Activated CD8-positive, alpha-beta memory T cell treated with anti-CD3 and anti-CD28 coated beads for 24 hours (primary cell): ENCODE data around the gene PDK1.
"Not testable (repeated sequence)": the region's sequence is repeated elsewhere in the genome, so short reads cannot be mapped to it uniquely, and the experiment has no call there.

Experiments used
- DNase-seq: peaks from one replicate; pipeline ENCODE4 v3.0.0-alpha.2; 2020

PDK1 gene

DNA sequence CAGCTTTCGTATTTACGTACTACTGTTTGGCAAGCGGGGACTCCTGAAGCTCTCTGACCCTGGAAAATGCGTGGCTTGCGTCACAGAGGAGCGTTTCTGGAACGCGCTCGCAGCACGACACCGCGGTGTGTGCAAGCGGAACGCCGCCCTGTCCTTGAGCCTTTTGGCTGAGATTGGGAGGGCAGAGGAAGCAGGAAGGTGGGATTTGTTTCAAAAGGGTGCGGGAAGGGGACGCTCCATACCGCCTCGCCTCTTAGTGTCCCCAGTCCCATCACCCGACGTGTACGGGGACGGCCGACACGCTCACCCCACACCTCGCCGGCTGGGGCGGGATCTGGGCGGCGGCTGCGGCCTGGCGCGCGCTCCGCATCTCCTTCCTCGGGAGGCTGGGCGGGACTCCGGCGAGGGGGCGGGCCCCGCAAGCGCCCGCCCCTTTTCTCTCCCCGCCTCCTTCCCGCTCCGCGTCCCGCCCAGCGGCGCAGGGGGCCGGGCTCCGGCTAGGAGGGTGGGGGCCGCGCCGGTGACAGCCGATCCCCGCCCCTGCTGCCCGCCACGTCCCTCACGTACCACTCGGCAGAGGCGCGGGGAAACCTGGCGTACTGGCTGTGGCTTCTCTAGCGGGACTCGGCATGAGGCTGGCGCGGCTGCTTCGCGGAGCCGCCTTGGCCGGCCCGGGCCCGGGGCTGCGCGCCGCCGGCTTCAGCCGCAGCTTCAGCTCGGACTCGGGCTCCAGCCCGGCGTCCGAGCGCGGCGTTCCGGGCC lies at the start of gene PDK1:
TSS of gene PDK1 (plus strand) at position 569 of the 762 bp plus-strand sequence. CDS start at position 630, 61 bp downstream.
- DNase-seq, result peak; percentile 95

DNA sequence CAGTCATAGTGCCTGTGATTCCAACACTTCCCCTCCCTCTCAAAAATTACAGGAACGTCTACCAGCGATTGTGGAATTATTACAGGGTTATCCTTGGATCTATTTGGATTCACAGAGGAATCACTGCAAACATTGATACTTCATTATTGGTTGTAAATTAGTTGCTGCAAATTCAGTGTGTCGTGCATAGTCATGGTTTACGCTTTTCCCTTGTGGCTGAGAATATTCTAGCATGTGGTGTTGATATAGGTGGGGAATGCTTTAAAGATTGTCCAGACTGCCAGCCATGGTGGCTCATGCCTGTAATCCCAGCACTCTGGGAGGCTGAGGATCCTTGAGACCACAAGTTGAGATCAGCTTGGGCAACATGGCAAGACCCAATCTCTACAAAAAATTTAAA lies 48.7 kb upstream of the PDK1 start:
- no peak for DNase-seq

DNA sequence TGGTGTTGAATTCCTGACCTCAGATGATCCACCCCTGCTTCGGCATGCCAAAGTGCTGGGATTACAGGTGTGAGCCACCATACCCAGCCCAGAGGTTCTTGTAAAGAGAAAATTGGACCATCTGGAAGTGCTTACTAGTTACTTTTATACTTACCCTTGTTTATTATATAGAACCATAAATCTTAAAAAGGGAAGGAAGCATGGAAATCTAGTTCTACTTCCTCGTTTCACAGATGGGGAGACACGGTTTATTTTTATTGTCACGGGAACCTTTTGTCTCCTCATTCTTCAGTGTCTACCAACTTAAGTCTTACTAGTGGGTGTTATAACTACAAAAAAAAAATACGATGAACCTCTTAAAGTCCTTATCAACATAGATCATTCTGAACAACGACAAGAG lies 45.8 kb upstream of the PDK1 start:
- no peak for DNase-seq

DNA sequence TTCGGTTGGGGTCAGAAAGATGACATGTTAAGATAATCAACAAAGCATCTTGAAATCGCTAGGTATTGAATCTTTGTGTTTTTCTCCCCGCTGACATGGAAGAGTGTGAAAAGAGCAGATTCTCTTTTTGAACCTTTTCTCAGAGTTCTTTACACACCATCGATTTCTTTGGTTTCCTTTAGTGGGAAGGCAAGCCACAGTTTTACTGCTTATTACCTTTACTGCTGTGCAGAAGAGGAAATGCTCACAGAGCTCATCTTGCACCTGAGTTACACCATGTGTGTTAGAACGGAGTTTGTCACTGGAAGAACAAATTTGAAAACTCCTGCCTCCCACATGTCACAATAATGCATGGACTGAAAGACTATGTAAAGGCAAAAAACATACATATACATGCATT lies 45.3 kb upstream of the PDK1 start:
- DNase-seq, result no peak

DNA sequence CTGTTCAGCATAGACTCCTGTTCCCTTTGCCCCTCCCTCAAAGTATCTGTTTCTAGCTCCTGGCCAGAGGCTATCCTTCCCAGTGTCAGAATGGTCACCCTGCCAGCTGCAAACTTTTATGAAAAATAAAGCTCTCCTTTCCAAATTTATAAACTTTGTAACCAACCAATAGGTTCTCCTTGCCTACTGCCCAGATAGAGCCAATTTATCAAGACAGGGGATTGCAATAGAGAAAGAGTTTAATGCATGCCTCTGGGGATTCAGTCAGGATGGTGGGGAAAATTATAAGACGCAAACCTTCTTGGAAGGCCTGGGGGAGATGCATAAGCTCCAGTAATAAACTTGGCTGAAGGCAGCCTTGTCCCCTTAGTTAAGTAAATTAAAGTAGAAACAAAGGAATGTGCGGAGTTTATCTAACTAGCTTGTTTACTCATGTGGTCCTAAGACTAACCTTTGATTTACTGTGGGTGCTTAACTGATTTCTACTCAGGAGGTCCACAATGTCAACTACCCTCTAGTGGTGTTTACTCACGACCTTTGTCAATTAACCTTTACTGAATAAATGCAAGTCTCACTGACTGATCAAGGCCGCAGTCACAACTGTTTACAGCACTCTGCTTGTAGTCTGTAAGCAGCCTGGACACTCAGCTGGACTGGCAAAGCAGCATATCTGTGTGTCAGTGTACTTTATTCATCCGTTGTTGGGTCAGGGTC lies 42.9 kb upstream of the PDK1 start:
- DNase-seq, result no peak

DNA sequence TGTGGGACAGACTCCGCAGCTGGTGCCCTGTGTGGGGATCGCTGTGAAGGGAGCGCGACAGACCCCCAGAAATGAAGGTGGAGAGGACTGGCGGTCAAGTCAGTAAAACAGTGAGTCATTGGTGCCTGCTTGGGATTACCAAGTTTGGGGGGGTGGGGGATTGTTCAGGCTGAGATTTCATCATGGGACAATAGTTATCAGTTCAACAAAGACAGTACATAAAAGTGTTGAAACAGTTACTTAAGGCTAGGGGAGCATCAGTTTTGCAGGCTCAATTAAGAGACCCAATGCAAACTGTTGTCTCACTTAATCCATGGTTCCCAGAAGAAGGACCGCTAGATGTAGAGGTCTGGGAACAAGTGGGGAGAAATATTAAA lies 42.4 kb upstream of the PDK1 start:
- no peak for DNase-seq

DNA sequence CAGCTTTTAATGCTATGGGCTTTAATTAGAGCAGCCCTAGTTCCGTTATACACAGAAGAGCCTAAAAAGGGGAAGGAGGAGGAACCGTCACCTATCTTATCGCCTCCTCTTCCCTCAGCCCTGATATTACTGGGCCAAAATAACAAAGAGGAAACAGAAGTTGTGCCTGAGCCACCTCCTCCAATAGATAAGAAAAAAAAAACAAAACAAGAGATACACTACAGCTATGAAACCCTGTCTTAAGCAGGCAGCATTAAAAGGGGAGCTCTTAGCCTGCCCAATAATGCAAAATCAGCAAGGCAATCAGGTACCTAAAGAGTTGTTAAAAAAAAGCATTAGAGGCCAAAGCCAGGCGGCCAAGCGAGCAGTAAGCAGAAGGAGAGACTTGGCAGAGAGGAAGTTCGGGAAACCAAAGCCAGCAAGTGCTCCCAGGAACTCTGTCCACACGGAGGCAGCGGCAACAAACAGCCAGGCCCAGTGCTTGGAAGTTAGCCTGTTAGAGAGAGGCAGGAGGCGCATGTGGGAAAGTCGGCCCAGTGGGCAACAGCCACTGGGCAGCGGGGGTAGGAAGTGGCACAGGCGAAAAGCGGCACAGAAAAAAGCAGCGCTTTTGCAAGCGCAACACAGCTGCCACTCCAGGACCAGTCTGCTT lies 41.8 kb upstream of the PDK1 start:
- DNase-seq, result no peak

DNA sequence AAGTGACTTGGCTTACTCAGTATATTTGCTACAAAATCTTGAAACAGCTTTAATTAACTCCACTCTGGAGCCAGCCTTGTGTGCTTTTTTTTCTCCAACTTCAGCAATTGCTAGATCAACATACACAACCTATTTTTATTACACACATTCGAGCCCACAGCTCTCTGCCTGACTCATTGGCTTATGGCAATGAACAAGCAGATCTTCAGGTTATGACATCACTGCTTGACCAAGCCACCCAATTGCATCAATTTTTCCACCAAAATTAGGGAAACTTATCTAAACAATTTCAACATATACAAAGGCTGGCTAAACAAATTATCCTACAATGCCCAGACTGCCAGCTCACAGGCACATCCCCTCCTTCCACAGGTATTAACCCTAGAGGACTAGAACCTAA lies 39.6 kb upstream of the PDK1 start:
- no peak for DNase-seq

DNA sequence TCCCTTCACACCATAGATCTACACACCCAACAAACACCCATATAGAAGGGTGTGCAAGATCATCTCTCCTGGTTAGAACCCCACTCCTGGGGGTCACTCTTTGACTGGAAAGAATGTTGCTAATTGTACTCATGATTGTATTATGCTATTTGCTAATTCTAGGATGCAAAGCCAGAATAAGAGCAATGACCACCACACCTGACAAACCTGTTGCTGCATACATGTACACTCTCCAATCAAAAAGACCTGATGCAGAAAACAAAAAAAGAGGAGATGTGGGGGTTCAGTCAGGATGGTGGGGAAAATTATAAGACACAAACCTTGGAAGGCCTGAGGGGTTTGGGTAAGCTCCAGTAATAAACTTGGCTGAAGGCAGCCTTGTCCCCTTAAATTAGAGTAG lies 36.9 kb upstream of the PDK1 start:
- no peak for DNase-seq

DNA sequence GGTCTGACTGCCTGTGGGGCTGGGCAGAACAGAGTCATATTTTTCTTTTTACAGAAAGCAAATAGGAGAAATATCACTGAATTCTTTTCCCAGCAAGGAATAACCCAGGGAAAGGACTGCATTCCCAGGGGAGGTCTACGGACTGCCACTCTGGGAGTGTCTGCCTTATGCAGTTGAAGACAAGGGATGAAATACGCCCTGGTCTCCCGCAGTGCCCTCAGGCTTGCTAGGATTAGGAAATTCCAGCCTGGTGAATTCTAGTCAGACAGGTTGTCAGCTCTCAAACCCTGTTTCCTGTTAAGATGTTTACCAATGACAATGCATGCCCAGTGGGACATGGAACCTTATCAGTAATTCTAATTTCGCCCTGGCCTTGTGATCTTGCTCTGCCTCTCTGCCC lies 30.3 kb upstream of the PDK1 start:
- no peak for DNase-seq

DNA sequence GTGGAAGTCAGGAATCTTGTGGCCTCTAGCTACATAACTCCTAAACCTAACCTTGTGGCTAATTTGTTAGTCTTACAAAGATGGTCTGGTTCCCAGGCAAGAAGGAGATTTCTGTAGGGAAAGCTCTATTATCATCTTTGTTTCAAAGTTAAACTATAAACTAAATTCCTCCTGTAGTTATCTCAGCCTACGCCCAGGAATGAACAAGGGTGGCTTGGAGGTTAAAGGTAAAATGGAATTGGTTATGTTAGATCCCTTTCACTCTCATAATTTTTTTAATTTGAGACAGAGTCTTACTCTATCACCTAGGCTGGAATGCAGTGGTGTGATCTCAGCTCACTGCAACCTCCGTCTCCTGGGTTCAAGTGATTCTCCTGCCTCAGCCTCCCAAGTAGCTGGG lies 24.6 kb upstream of the PDK1 start:
- no peak for DNase-seq

DNA sequence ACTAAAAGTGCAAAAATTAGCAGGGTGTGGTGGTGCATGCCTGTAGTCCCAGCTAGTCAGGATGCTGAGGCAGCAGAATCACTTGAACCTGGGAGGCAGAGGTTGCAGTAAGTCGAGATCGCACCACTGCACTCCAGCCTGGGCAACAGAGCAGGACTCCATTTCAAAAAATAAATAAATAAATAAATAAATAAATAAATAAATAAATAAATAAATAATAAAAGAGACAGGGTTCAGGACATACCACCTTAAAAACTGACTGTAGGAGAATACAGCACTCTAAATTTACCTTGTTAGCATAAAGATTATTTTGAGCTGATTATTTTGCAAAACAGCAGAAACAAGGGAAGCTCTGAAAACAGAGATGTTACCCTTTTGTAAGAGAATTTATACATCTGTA lies 23.4 kb upstream of the PDK1 start:
- not testable (repeated sequence) for DNase-seq

DNA sequence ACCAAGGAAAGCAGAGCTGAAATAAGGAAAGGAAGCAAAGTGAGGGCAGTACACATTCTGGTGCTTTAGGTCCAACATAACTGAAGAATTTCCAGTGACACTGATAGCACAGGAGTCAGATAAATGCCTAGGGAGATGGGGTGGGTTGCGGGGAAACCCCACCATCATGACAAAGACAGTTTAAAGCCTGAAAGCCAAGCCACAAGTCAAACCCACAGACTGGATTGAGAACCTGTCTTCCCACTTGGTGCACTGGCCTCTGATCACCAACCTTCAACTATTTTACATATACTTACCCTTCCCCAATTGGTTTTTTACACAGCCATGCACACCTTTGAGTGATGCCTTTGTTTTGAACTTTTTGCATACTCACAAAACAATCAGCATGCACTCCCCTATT lies 22.2 kb upstream of the PDK1 start:
- DNase-seq, result no peak

DNA sequence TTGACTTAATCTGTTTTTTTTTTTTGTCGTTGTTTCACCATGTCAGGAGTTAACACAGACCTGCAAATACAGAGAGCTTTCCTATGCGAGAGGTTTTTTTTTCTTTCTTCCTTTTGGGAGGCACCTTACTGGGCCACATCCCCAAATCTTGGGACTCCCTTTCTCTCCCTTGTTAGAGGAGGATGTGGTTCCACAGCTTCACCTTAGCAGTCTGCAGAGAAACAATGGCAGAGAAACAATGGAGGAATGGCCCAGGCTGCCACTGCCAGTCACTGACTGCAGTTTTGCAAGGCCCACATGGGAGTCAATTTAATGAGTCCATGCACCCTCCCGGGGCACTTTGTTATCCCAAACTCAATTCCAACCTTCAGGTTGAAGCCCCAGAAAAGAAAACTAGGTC lies 20.8 kb upstream of the PDK1 start:
- no peak for DNase-seq

DNA sequence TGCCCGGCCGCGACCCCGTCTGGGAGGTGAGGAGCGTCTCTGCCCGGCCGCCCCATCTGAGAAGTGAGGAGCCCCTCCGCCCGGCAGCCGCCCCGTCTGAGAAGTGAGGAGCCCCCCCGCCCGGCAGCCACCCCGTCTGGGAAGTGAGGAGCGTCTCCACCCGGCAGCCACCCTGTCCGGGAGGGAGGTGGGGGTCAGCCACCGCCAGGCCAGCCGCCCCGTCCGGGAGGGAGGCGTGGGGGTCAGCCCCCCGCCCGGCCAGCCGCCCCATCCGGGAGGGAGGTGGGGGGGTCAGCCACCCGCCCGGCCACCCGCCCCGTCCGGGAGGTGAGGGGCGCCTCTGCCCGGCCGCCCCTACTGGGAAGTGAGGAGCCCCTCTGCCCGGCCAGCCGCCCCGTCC lies 18.0 kb upstream of the PDK1 start:
- DNase-seq, result not testable (repeated sequence)

DNA sequence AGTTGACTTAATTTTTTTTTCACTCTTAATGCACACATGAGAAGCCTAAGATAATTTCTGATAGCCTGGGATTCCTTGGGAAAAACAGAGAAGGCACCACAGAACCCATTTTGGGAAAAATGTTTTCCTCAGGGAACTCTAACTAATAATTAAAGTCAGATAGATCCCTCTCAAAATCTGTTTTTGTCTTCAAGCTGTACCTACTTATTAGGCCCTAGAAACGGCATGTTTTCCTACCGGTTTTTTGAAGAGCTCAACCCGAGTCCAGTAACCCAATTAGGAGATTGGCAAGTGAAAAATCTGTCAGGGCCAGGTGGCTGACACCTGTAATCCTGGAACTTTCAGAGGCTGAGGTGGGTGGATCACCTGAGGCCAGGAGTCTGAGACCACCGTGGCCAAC lies 16.1 kb upstream of the PDK1 start:
- DNase-seq, result no peak

DNA sequence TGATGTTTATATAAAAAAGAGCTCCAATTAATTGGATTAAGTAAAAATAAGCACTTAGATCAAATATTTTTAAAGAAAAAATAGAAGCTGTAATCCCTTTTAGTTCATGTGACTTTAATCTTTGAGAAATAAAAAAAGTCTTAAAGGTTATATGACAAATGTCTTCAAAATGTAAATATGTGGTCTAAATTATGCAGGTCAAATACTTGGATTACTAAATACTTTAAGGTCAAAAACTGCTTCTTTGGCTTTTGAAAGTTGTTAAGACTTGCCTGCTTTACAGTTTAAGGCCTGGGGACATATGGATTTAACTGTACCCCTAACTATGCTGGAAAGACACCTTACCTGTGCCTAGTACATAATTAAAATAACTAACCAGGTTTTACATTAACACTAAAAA lies 15.5 kb upstream of the PDK1 start:
- DNase-seq, result no peak

DNA sequence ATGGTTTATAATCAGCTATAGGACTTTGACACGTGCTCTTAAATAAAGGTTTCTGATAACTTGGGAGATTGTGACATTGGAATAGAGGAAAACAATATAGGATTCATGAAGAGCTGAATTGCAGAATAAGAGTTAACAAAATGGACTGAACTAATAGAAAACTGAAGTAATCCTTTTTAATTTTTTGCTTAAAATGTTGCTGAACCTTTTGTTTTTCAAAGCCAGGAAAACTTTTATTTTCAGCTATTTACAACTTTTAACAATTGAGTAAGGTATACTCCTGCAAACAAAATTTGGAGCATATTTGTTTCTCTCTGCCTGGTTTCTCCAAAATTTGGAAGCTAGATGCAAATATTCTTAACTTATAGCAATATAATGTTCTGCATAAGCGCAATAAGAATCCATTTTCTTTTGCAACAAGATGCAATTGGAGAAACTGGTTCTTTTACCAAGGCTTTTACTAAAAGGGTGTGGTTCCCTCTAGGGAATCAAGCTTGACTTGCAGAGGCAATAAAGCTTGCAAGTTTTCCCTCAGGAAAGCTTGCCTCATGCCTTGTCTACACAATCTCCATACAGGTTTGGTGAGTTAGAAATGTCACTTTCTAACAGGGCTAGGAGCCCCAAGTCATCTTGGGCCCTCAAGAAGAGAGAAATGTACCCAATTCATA lies 10.3 kb upstream of the PDK1 start:
- DNase-seq, result no peak

DNA sequence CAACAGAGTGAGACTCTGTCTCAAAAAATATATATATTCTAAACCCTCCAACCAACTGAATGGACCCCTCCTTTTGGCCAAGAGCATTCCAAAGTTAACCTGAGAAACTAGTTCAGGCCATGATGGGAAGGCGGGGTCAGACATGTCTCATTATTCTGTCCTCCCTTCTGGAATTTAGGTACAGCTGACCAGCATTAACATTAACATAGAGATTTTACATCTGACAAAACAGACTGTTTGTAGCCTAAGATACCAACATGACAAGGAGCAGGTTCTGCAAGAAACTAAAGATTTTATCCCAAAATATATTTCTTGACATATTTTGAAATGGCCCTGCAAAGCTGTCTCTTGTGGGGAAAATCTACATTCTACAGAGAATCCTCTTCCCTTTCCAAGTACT lies 6.8 kb upstream of the PDK1 start:
- no peak for DNase-seq

DNA sequence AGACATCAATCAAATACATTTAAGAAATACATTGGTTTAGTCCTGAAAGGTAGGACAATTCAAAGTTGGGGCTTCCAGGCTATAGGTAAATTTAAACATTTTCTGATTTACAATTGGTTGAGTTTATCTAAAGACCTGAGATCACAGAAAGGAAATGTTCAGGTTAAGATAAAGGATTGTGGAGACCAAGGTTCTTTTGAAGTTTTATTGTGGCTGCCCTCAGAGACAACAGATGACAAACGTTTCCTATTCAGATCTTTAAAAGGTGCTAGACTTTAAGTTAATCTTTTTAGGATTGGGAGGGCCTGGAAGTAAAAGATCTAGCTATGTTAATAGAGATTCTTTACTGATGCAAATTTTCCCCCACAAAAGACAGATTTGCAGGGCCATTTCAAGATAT lies 6.1 kb upstream of the PDK1 start:
- not testable (repeated sequence) for DNase-seq

DNA sequence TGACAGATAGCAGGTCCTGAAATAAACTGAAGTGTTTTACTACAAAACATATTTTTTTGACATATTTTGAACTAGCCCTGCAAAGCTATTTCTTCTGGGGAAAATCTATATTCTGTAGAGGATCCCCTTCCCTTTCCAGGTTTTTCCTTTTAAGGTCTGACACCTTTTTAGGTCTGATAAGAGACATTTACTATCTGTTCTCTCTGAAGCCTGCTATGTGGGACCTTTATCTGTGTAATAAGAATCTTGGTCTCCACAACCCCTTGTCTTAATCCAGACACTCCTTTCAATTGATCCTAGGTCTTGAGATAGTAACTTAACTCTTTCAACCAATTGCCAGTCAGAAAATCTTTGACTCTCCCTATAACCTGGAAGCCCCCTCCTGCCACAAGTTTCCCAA lies 5.5 kb upstream of the PDK1 start:
- DNase-seq, result no peak

DNA sequence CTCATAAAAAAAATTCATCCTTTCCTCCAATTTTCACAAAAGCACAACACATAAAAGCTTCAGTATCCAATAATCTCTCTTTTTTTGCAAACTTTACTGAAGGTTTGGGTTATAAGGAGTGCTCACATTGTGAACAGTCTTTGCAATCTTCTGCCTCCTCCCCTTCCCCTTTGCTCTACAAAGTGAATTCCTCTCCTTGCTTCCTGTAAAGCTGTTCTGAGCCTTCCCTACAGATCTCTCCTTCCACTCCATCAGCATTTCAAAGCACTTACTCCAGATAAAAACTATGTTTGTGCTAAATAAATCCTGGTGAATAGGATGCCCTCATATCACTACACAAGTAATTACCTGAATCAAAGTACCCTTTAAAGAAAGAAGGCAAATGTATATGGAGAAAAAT lies 4.6 kb upstream of the PDK1 start:
- DNase-seq, result no peak

DNA sequence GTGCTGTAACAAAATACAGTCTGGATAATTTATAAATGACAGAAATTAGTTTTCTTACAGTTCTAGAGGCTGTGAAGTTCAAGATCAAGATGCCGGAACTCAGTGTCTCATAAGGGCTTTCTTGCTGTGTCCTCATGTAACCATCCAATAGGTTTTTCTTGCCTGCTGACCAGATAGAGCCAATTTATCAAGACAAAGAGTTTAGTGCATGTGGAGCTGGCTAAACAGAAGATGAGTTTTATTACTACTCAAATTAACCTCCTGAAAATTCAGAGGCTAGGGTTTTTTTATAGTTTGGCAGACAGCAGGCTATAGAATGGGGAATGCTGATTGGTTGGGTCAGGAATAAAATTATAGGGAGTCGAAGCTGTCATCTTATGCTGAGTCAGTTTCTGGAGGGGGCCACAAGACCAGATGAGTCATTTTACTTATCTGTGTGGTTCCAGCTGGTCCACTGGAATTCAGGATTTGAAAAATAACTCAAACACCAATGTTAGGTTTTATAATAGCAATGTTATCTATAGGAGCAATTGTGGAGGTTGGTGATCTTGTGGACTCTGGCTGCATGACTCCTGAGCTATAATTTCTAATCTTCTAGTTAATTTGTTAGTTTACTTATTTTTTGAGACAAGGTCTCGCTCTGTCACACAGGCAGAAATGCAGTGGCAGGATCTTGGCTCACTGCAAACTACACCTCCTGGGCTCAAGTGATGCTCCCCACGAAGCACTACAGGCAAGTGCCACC lies 3.2 kb upstream of the PDK1 start:
- DNase-seq, result no peak
